SK-N-SH (cell line): ENCODE results near the gene F8.

Source experiments
- EP300 ChIP-seq, 2 experiments: IDR thresholded peaks; 2 replicates each; pipeline versions ENCODE4 v1.4.0 to v1.6.1; 2012; ENCODE audit warnings: borderline replicate concordance in 1 of 2, low read depth in 1 of 2, low read length in 1 of 2
- EZH2phosphoT487 ChIP-seq: fragments of 200-600 bp; sonication (generic); IDR thresholded peaks from 2 replicates; pipeline ENCODE4 v1.6.1; 2017; ENCODE audit warnings: low read depth, mixed run types, mild to moderate bottlenecking, antibody characterized with exemption, moderate library complexity, borderline replicate concordance
- FOXM1 ChIP-seq: IDR thresholded peaks from 2 replicates; pipeline ENCODE4 v1.4.0; 2012; ENCODE audit warnings: low read depth, mild to moderate bottlenecking
- MXI1 ChIP-seq: IDR thresholded peaks from 2 replicates; pipeline ENCODE4 v1.6.1; 2012; ENCODE audit warnings: mild to moderate bottlenecking, low read depth, low read length, improper control_type of control experiment
- NFIC ChIP-seq: IDR thresholded peaks from 2 replicates; pipeline ENCODE4 v1.4.0; 2012; ENCODE audit warnings: borderline replicate concordance
- POLR2AphosphoS5 ChIP-seq: IDR thresholded peaks from 2 replicates; pipeline ENCODE4 v1.6.1; 2012; ENCODE audit warnings: low read depth, low read length
- RAD21 ChIP-seq: IDR thresholded peaks from 2 replicates; pipeline ENCODE4 v1.6.1; 2012; ENCODE audit warnings: mild to moderate bottlenecking, low read length
- TAF1 ChIP-seq: IDR thresholded peaks from 2 replicates; pipeline ENCODE4 v1.6.1; 2012; ENCODE audit warnings: low read depth, mild to moderate bottlenecking, low read length, moderate library complexity, borderline replicate concordance
- YY1 ChIP-seq: IDR thresholded peaks from 2 replicates; pipeline ENCODE4 v1.4.0; 2012; ENCODE audit warnings: low read depth, mild to moderate bottlenecking
- TF ChIP-seq, protein P1 (sequence below): fragments of 200-600 bp; sonication (generic); IDR thresholded peaks from 2 replicates; pipeline ENCODE4 v1.6.1; 2017; ENCODE audit warnings: antibody characterized with exemption, mild to moderate bottlenecking, moderate library complexity
- TF ChIP-seq, protein P2 (sequence below): IDR thresholded peaks from 2 replicates; pipeline ENCODE4; 2012
- TF ChIP-seq, protein P3 (sequence below): IDR thresholded peaks from 2 replicates; pipeline ENCODE4 v1.6.1; 2012; ENCODE audit warnings: mild to moderate bottlenecking, low read depth, low read length, moderate library complexity
- TF ChIP-seq, protein P4 (sequence below): fragments of 150-350 bp; IDR thresholded peaks from 2 replicates; pipeline ENCODE4 v1.6.1; 2016; ENCODE audit warnings: mild to moderate bottlenecking, low read depth, low read length
- TF ChIP-seq, protein P5 (sequence below): fragments of 150-350 bp; IDR thresholded peaks from 2 replicates; pipeline ENCODE4 v1.6.1; 2017; ENCODE audit warnings: antibody characterized with exemption, low read length, low read depth, borderline replicate concordance

DNA sequence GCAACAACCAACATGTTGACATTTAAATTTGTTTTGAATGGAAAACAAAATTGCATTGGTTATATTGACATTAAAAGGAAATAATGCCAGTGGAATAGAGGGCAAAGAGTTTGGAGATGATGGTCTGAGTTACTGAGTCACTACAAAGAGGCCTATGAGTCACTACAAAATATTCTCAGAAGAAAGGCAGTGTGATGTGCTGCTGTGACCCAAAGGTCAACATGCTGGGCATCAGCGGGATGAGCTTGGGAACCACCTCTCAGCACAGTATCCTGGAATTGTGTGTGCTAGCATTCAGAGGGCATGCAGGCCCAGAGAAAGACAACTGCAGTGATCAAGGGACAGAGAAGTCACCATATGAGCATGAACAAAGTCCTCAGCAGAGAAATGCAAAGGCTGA, 45.6 kb upstream of the F8 start:
- TF ChIP-seq, protein P1, sequence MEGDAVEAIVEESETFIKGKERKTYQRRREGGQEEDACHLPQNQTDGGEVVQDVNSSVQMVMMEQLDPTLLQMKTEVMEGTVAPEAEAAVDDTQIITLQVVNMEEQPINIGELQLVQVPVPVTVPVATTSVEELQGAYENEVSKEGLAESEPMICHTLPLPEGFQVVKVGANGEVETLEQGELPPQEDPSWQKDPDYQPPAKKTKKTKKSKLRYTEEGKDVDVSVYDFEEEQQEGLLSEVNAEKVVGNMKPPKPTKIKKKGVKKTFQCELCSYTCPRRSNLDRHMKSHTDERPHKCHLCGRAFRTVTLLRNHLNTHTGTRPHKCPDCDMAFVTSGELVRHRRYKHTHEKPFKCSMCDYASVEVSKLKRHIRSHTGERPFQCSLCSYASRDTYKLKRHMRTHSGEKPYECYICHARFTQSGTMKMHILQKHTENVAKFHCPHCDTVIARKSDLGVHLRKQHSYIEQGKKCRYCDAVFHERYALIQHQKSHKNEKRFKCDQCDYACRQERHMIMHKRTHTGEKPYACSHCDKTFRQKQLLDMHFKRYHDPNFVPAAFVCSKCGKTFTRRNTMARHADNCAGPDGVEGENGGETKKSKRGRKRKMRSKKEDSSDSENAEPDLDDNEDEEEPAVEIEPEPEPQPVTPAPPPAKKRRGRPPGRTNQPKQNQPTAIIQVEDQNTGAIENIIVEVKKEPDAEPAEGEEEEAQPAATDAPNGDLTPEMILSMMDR: no peak
- TF ChIP-seq EP300 (IDR thresholded peaks at IDR 0.05; ENCODE audit: borderline replicate concordance in 1 of 2, low read depth in 1 of 2, low read length in 1 of 2): no peak
- TF ChIP-seq, protein P2, sequence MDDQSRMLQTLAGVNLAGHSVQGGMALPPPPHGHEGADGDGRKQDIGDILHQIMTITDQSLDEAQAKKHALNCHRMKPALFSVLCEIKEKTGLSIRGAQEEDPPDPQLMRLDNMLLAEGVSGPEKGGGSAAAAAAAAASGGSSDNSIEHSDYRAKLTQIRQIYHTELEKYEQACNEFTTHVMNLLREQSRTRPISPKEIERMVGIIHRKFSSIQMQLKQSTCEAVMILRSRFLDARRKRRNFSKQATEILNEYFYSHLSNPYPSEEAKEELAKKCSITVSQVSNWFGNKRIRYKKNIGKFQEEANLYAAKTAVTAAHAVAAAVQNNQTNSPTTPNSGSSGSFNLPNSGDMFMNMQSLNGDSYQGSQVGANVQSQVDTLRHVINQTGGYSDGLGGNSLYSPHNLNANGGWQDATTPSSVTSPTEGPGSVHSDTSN: no peak
- no peak for TF ChIP-seq FOXM1
- no peak for TF ChIP-seq NFIC
- no peak for TF ChIP-seq POLR2AphosphoS5
- TF ChIP-seq, protein P3, sequence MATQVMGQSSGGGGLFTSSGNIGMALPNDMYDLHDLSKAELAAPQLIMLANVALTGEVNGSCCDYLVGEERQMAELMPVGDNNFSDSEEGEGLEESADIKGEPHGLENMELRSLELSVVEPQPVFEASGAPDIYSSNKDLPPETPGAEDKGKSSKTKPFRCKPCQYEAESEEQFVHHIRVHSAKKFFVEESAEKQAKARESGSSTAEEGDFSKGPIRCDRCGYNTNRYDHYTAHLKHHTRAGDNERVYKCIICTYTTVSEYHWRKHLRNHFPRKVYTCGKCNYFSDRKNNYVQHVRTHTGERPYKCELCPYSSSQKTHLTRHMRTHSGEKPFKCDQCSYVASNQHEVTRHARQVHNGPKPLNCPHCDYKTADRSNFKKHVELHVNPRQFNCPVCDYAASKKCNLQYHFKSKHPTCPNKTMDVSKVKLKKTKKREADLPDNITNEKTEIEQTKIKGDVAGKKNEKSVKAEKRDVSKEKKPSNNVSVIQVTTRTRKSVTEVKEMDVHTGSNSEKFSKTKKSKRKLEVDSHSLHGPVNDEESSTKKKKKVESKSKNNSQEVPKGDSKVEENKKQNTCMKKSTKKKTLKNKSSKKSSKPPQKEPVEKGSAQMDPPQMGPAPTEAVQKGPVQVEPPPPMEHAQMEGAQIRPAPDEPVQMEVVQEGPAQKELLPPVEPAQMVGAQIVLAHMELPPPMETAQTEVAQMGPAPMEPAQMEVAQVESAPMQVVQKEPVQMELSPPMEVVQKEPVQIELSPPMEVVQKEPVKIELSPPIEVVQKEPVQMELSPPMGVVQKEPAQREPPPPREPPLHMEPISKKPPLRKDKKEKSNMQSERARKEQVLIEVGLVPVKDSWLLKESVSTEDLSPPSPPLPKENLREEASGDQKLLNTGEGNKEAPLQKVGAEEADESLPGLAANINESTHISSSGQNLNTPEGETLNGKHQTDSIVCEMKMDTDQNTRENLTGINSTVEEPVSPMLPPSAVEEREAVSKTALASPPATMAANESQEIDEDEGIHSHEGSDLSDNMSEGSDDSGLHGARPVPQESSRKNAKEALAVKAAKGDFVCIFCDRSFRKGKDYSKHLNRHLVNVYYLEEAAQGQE: no peak
- TF ChIP-seq, protein P4, sequence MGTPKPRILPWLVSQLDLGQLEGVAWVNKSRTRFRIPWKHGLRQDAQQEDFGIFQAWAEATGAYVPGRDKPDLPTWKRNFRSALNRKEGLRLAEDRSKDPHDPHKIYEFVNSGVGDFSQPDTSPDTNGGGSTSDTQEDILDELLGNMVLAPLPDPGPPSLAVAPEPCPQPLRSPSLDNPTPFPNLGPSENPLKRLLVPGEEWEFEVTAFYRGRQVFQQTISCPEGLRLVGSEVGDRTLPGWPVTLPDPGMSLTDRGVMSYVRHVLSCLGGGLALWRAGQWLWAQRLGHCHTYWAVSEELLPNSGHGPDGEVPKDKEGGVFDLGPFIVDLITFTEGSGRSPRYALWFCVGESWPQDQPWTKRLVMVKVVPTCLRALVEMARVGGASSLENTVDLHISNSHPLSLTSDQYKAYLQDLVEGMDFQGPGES: no peak
- no peak for TF ChIP-seq YY1
- no peak for TF ChIP-seq TAF1
- TF ChIP-seq RAD21: no peak
- no peak for TF ChIP-seq MXI1
- TF ChIP-seq, protein P5, sequence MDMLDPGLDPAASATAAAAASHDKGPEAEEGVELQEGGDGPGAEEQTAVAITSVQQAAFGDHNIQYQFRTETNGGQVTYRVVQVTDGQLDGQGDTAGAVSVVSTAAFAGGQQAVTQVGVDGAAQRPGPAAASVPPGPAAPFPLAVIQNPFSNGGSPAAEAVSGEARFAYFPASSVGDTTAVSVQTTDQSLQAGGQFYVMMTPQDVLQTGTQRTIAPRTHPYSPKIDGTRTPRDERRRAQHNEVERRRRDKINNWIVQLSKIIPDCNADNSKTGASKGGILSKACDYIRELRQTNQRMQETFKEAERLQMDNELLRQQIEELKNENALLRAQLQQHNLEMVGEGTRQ: no peak
- TF ChIP-seq EZH2phosphoT487: no peak
